ENCODE results near the gene INPP5D.

- TF ChIP-seq CTCF (IDR thresholded peaks at IDR 0.05) = no peak
- TF ChIP-seq EP300 (IDR thresholded peaks at IDR 0.05) = no peak
- no peak for TF ChIP-seq POLR2A (IDR thresholded peaks at IDR 0.05)
Observed at GRCh38 chr2:233234264-233234663, 174.1 kb downstream of the INPP5D start.
